Uterus (tissue), 4 donors: ENCODE measurements around the gene SLC4A8. TPM values are rescaled to one million over a fixed set of nuclear protein-coding genes. Genes with fewer than 3 reads are reported as not detected.
A peak's percentile ranks its signal among the peaks of the same experiment; 100 is the strongest.

Experiments used
- DNase-seq, 2 donors: peaks; one replicate each; pipeline ENCODE4 v3.0.0-alpha.2; 2019 to 2020
- H3K27ac ChIP-seq, 2 donors: fragments of 200-600 bp; sonication (generic); 1 replicate in 1 of 2; 2 replicates in 1 of 2; pipeline ENCODE4 v1.5.1; 2016 to 2018
- H3K27me3 ChIP-seq, 2 donors: fragments of 200-600 bp; sonication (generic); one replicate each; pipeline ENCODE4 v1.5.1; 2018 to 2019; ENCODE audit warnings: control low read depth in 1 of 2
- H3K36me3 ChIP-seq, 2 donors: fragments of 200-600 bp; sonication (generic); one replicate each; pipeline ENCODE4 v1.5.1; 2019; ENCODE audit warnings: control low read depth in 1 of 2
- H3K4me1 ChIP-seq, 2 donors: fragments of 200-600 bp; sonication (generic); one replicate each; pipeline ENCODE4 v1.5.1; 2018 to 2019; ENCODE audit warnings: control low read depth in 1 of 2
- H3K4me3 ChIP-seq, 2 donors: fragments of 200-600 bp; sonication (generic); 1 replicate in 1 of 2; 2 replicates in 1 of 2; pipeline ENCODE4 v1.5.1; 2018 to 2019; ENCODE audit warnings: mild to moderate bottlenecking in 1 of 2
- H3K9me3 ChIP-seq, 2 donors: fragments of 200-600 bp; sonication (generic); one replicate each; pipeline ENCODE4 v1.5.1; 2019; ENCODE audit warnings: control low read depth in 1 of 2
- CTCF ChIP-seq, 4 experiments: fragments of 200-600 bp in 2 of 4; fragments of 450-650 bp in 2 of 4; sonication (generic) in 2 of 4; IDR thresholded peaks; one replicate each; pipeline ENCODE4 v1.5.1; 2016 to 2019; ENCODE audit warnings: antibody characterized with exemption in 4 of 4, mild to moderate bottlenecking in 2 of 4, moderate library complexity in 1 of 4
- POLR2A ChIP-seq, 2 donors: fragments of 450-650 bp; IDR thresholded peaks; one replicate each; pipeline ENCODE4 v1.6.1; 2016; ENCODE audit warnings: antibody characterized with exemption in 2 of 2, mild to moderate bottlenecking in 1 of 2, moderate library complexity in 1 of 2
- intact Hi-C: fragments of 100-400 bp; cut with DNase I; formaldehyde crosslinking; loops from one replicate; pipeline ENCODE4 v1.15.1; 2023; ENCODE audit warnings: low total_unique reads
- total RNA-seq, 4 donors: library from RNA; depleted of rRNA in 3 of 4; stranded (reverse); fragments of >200 nt in 3 of 4; gene quantifications; one replicate each; pipeline versions ENCODE4 v1.1.0 to v1.2.4, GENCODE V29; 2014 to 2023
- donor health status: DM: yes; HTN: yes; CAD: no.

The SLC4A8 gene
- 1 to 10 TPM in 2 of 4 donors, under 1 TPM in 1, not detected in 1; under 0.01 to 8.0 (median 1.3) TPM for total RNA-seq

DNA sequence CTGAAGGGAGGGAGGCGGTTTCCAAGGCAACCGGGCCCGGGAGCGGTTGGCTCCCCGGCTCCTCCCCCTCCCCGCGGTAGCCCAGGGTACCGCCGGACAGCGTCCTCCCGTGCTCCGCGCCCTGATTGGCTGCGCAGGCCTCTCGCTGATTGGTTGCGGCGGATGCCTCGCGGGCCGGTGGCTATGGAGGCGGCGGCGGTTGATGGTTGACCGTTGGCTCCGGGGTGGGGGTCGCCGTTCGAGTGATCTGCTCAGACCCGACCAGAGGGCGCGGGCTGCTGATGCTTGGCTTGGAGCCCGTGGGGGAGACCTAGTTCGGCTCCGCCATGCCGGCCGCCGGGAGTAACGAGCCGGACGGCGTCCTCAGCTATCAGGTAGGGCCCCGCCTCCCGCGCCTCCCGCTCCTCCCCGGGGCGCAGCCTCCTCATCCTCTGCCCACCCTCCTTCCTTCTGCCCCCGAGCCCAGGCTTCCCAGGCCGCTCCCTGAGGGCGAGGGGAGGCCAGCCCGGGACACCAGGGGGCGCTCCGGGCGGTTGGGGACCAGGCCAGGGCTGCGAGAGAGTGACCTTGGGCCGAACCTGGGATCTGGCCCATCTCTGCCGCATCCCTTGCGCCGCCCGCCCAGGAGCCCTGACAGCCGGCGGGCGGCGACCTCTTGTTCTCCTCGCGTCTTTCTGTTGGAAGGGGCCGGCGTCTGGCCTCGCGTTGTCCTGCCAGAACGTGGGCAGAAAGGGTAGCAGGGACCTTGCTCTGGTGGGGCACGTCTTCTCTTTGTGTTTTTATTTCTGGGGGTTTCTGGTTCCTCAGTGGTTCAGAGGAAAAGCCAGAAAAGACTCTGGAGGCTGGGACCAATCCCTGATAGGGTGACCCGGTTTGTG, at the start of gene SLC4A8:
TSS of gene SLC4A8 (plus strand) at position 170 of the 878 bp plus-strand sequence. CDS start at position 327, 157 bp downstream.
- DNase-seq, result peak; percentile 49 to 72
- H3K9me3 ChIP-seq, result no peaks in the 10 kb centered on the region
- intact Hi-C loops, result no loop called here
- H3K27ac ChIP-seq, result no peak within 1 kb of the TSS
- H3K4me1 ChIP-seq, result no peaks in the 10 kb centered on the region
- peak within 1 kb of the TSS; percentile 35 to 45 for H3K4me3 ChIP-seq
- no peaks in the 10 kb centered on the region for H3K36me3 ChIP-seq
- peak; percentile 22 to 45 (median 26) for TF ChIP-seq CTCF (IDR thresholded peaks at IDR 0.05)
- TF ChIP-seq POLR2A (IDR thresholded peaks at IDR 0.05), result no peak
- H3K27me3 ChIP-seq, result no peaks in the 10 kb centered on the region

DNA sequence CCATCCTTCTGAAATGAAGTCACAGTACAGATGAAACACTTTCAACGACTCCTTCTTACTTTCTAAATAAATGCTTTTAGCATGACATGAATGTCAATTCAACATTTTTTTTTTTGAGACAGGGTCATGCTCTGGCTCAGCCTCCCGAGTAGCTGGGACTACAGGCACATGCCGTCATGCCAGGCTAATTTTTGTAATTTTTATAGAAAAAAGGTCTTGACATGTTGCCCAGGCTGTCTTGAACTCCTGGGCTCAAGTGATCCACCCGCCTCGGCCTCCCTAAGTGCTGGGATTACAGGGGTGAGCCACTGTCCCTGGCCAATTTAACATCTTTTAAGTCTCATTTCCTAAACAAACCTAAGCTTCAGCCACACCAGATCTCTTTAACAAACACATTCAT, 49.8 kb upstream of the SLC4A8 start:
- no peaks in the 10 kb centered on the region for H3K36me3 ChIP-seq
- no peaks in the 10 kb centered on the region for H3K9me3 ChIP-seq
- no peak overlapping the region for H3K4me3 ChIP-seq
- no peaks in the 10 kb centered on the region for H3K27me3 ChIP-seq
- H3K27ac ChIP-seq, result no peak overlapping the region
- H3K4me1 ChIP-seq, result no peaks in the 10 kb centered on the region
- no peak for DNase-seq
- intact Hi-C loops, result no loop called here
- no peak for TF ChIP-seq POLR2A (IDR thresholded peaks at IDR 0.05)

DNA sequence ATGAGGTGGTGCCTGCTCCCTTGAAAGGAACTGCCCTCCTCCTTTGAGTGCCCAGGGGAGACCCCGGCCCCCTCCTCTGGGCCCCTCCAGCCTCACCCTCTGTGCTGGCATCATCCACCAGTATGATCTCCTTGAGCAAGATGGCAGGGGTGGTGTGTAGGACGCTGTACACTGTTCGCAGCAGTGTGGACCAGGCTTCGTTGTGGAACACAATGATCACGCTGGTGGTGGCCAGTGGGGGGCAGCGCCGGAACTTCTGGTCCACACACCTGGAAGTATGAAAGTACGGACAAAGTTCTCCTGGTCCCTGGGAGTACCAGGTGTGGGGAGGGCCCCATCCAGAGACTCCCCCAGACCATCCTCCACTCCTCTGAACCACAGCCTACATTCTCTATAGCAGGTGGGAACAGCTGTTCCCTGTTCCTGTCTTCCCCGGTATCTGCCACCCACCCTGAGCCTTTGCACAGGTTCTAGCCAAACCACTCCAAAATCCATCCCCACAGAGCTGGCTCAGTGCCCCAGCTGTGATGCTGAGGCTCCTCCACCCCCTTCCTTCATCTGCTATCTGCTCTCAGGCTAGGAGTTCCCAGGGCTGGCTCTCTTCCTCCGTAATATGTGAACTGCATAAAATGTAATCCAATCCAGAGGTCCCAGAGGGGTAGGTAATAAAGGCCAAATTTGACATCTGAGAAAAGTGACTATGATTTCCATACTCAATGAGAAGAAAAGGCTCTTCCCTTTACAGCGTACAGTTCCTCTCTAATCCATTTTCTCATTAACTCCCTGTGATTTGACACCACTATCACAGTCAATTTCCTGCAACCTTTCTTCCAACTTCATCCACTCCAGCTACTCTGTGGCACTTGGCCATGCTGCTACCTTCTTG, 47.3 kb upstream of the SLC4A8 start:
- H3K36me3 ChIP-seq, result no peaks in the 10 kb centered on the region
- no peak overlapping the region for H3K27ac ChIP-seq
- H3K4me3 ChIP-seq, result no peak overlapping the region
- H3K9me3 ChIP-seq, result no peaks in the 10 kb centered on the region
- TF ChIP-seq CTCF (IDR thresholded peaks at IDR 0.05) (no peak), POLR2A (IDR thresholded peaks at IDR 0.05) (no peak)
- no peak for DNase-seq
- intact Hi-C loops, result no loop called here
- no peaks in the 10 kb centered on the region for H3K27me3 ChIP-seq
- H3K4me1 ChIP-seq, result no peaks in the 10 kb centered on the region

GRCh38 chr12:51378749-51379148, 45.9 kb upstream of the SLC4A8 start:
- Histone ChIP-seq H3K27ac (no peak overlapping the region), H3K27me3 (no peaks in the 10 kb centered on the region), H3K4me1 (no peaks in the 10 kb centered on the region), H3K36me3 (no peaks in the 10 kb centered on the region), H3K9me3 (no peaks in the 10 kb centered on the region), H3K4me3 (no peak overlapping the region)
- TF ChIP-seq CTCF (IDR thresholded peaks at IDR 0.05), result no peak
- TF ChIP-seq POLR2A (IDR thresholded peaks at IDR 0.05), result no peak
- intact Hi-C loops, result no loop called here
- DNase-seq, result no peak

- TF ChIP-seq CTCF (IDR thresholded peaks at IDR 0.05) (no peak), POLR2A (IDR thresholded peaks at IDR 0.05) (no peak)
- Histone ChIP-seq H3K27me3 (no peaks in the 10 kb centered on the region), H3K4me1 (no peaks in the 10 kb centered on the region), H3K27ac (no peak overlapping the region), H3K9me3 (no peaks in the 10 kb centered on the region), H3K36me3 (no peaks in the 10 kb centered on the region), H3K4me3 (no peak overlapping the region)
- intact Hi-C loops, result no loop called here
- no peak for DNase-seq
These were observed 45.1 kb upstream of the SLC4A8 start for GRCh38 chr12:51379571-51379970.
